Sigmoid colon (tissue), 7 donors: ENCODE measurements around the gene CUEDC1. TPM values are rescaled to one million over a fixed set of nuclear protein-coding genes. Genes with fewer than 3 reads are reported as not detected.

ENCODE experiments used
- DNase-seq: peaks from one replicate; pipeline ENCODE4 v3.0.0-alpha.2; 2019
- H3K27ac ChIP-seq, 4 donors: fragments of 200-600 bp; sonication (generic); one replicate each; pipeline ENCODE4 v1.5.1; 2016 to 2019; ENCODE audit warnings: mild to moderate bottlenecking in 1 of 4
- H3K27me3 ChIP-seq, 3 donors: fragments of 200-600 bp; sonication (generic); one replicate each; pipeline ENCODE4 v1.5.1; 2019; ENCODE audit warnings: mild to moderate bottlenecking in 1 of 3
- H3K36me3 ChIP-seq, 4 donors: fragments of 200-600 bp; sonication (generic); one replicate each; pipeline ENCODE4 v1.5.1; 2016 to 2019
- H3K4me1 ChIP-seq, 4 donors: fragments of 200-600 bp; sonication (generic); one replicate each; pipeline ENCODE4 v1.5.1; 2017 to 2019
- H3K4me3 ChIP-seq, 4 donors: fragments of 200-600 bp; sonication (generic); one replicate each; pipeline ENCODE4 v1.5.1; 2017 to 2019; ENCODE audit warnings: mild to moderate bottlenecking in 2 of 4, moderate library complexity in 1 of 4
- H3K9me3 ChIP-seq, 4 donors: fragments of 200-600 bp in 3 of 4; sonication (generic) in 3 of 4; one replicate each; pipeline versions ENCODE4 v1.5.1 to v1.6.1; 2013 to 2019
- CTCF ChIP-seq, 4 experiments: fragments of 450-650 bp in 3 of 4; fragments of 200-600 bp in 1 of 4; IDR thresholded peaks; one replicate each; pipeline ENCODE4 v1.5.1; 2016 to 2019; ENCODE audit warnings: antibody characterized with exemption in 4 of 4, mild to moderate bottlenecking in 3 of 4, moderate library complexity in 2 of 4
- EP300 ChIP-seq, 4 donors: sonication (generic); formaldehyde crosslinking; IDR thresholded peaks; one replicate each; pipeline ENCODE4 v1.6.1; 2017; ENCODE audit warnings: antibody characterized with exemption in 4 of 4
- POLR2A ChIP-seq, 2 donors: fragments of 450-650 bp; IDR thresholded peaks; one replicate each; pipeline ENCODE4 v1.6.1; 2016; ENCODE audit warnings: antibody characterized with exemption in 2 of 2, mild to moderate bottlenecking in 2 of 2, moderate library complexity in 2 of 2
- POLR2AphosphoS5 ChIP-seq, 4 donors: sonication (generic); formaldehyde crosslinking; IDR thresholded peaks; one replicate each; pipeline ENCODE4 v1.6.1; 2017; ENCODE audit warnings: antibody characterized with exemption in 4 of 4
- WGBS, 2 donors: extraction: QIAGEN DNeasy Blood & Tissue Kit; methylation state at CpG; one replicate each; pipeline ENCODE4 v1.1.7; 2013; 5-methylcytosine and 5-hydroxymethylcytosine counted together
- intact Hi-C: fragments of 100-400 bp; cut with DNase I; formaldehyde crosslinking; loops from one replicate; pipeline ENCODE4 v1.15.1; 2023
- polyA plus RNA-seq, 3 donors: library from polyadenylated mRNA; stranded (reverse); fragments of 200-250 nt; gene quantifications; one replicate each; pipeline ENCODE4 v1.2.3, GENCODE V29; 2013
- total RNA-seq, 4 donors: library from RNA; depleted of rRNA; stranded (reverse); fragments of >200 nt; gene quantifications; one replicate each; pipeline ENCODE4 v1.1.0, GENCODE V29; 2016
- donor health status: healthy with polysubstance abuse.
- donor health status: Bipolar disorder and iron deficiency.
- donor health status: healthy.

The CUEDC1 gene
- total and polyA plus RNA-seq, 7 donors, result 3.0 to 64.0 (median 29.5) TPM

GRCh38 chr17:57990037-57990436 is 34.8 kb upstream of the CUEDC1 start:
- H3K9me3 ChIP-seq, result no peaks in the 10 kb centered on the region
- intact Hi-C loops, result loop anchor here (10.0 kb wide), 1 partner anchor 325 kb away; no protein-coding TSS in a partner anchor
- peak overlapping the region; percentile 95 to 99 (median 97) for H3K27ac ChIP-seq

GRCh38 chr17:57988301-57989250 is 33.4 kb upstream of the CUEDC1 start:
- intact Hi-C loops, result loop anchor here (2.0 kb wide), 1 partner anchor 18 kb away; the partner anchor contains the start of gene SRSF1
- DNase-seq, result peak; percentile 90

More at GRCh38 chr17:57990037-57990436, 34.8 kb upstream of the CUEDC1 start:
- Histone ChIP-seq H3K4me3 (no peak overlapping the region), H3K4me1 (peaks cover 0 to 55% (median 44%) of the 10 kb centered on the region in 4 donors), H3K27me3 (no peaks in the 10 kb centered on the region), H3K36me3 (no peaks in the 10 kb centered on the region)
- WGBS, 2 donors, result 85 to 86% methylated on average over 2 of the region's 2 CpGs
- no peak for DNase-seq
- TF ChIP-seq CTCF (IDR thresholded peaks at IDR 0.05), result no peak

GRCh38 chr17:57987581-57988300 is 32.5 kb upstream of the CUEDC1 start, which contains the start of gene VEZF1:
TSS of gene VEZF1 (minus strand) at chr17:57988254. CDS start at chr17:57988111, 143 bp downstream.
- H3K9me3 ChIP-seq, result no peaks in the 10 kb centered on the region
- peak within 1 kb of the TSS; percentile 80 to 91 (median 86) for H3K4me3 ChIP-seq
- H3K27ac ChIP-seq, result peak within 1 kb of the TSS; percentile 95 to 99 (median 97)
- intact Hi-C loops, result loop anchor here (2.0 kb wide), 2 partner anchors 19 to 95 kb away; partner anchors contain the start of gene SRSF1
- H3K27me3 ChIP-seq, result no peaks in the 10 kb centered on the region
- peaks cover 0 to 4% (median 0%) of the 10 kb centered on the region in 4 donors for H3K36me3 ChIP-seq
- WGBS, 2 donors, result 0% methylated on average over 73 to 74 of the region's 74 CpGs
- peak; percentile 90 for DNase-seq
- peaks cover 0 to 55% (median 46%) of the 10 kb centered on the region in 4 donors for H3K4me1 ChIP-seq
- TF ChIP-seq POLR2A (IDR thresholded peaks at IDR 0.05) (peak; percentile 65 to 73), CTCF (IDR thresholded peaks at IDR 0.05) (no peak), EP300 (IDR thresholded peaks at IDR 0.05) (no peak), POLR2AphosphoS5 (IDR thresholded peaks at IDR 0.05) (peak; percentile 68 to 92 (median 86))

More at GRCh38 chr17:57988301-57989250, 33.4 kb upstream of the CUEDC1 start:
- Histone ChIP-seq H3K36me3 (no peaks in the 10 kb centered on the region), H3K27ac (peak overlapping the region; percentile 95 to 99 (median 97)), H3K9me3 (no peaks in the 10 kb centered on the region), H3K27me3 (no peaks in the 10 kb centered on the region), H3K4me3 (peak overlapping the region; percentile 80 to 91 (median 86)), H3K4me1 (peaks cover 0 to 55% (median 45%) of the 10 kb centered on the region in 4 donors)
- WGBS, 2 donors, result 2 to 3% methylated on average over 54 of the region's 54 CpGs
- TF ChIP-seq CTCF (IDR thresholded peaks at IDR 0.05) (no peak), POLR2AphosphoS5 (IDR thresholded peaks at IDR 0.05) (peak in 3 of 4 donors; percentile 56 to 84 (median 78)), POLR2A (IDR thresholded peaks at IDR 0.05) (peak; percentile 8 to 25)

GRCh38 chr17:57986841-57987580 is 31.8 kb upstream of the CUEDC1 start:
- Histone ChIP-seq H3K4me1 (peaks cover 0 to 59% (median 52%) of the 10 kb centered on the region in 4 donors), H3K36me3 (peaks cover 0 to 12% (median 0%) of the 10 kb centered on the region in 4 donors), H3K9me3 (no peaks in the 10 kb centered on the region), H3K4me3 (peak overlapping the region; percentile 80 to 91 (median 86)), H3K27me3 (no peaks in the 10 kb centered on the region), H3K27ac (peak overlapping the region; percentile 95 to 99 (median 97))
- DNase-seq, result peak; percentile 84
- WGBS, 2 donors, result 1 to 2% methylated on average over 38 of the region's 38 CpGs
- intact Hi-C loops, result loop anchor here (2.0 kb wide), 1 partner anchor 94 kb away; no protein-coding TSS in a partner anchor
- TF ChIP-seq POLR2AphosphoS5 (IDR thresholded peaks at IDR 0.05) (peak; percentile 37 to 76 (median 70)), POLR2A (IDR thresholded peaks at IDR 0.05) (peak; percentile 17 to 29), CTCF (IDR thresholded peaks at IDR 0.05) (no peak)
